Stimulated activated CD4-positive, alpha-beta T cell treated with anti-CD3 and anti-CD28 coated beads, Interleukin-4, amount 100 ng/mL, for 48 hours (primary cell): ENCODE results near the gene CDCP1.

Source experiments
- DNase-seq, 2 donors: peaks; one replicate each; pipeline ENCODE4 v3.0.0-alpha.2; 2020; ENCODE audit warnings: low read depth in 2 of 2

Gene CDCP1

DNA sequence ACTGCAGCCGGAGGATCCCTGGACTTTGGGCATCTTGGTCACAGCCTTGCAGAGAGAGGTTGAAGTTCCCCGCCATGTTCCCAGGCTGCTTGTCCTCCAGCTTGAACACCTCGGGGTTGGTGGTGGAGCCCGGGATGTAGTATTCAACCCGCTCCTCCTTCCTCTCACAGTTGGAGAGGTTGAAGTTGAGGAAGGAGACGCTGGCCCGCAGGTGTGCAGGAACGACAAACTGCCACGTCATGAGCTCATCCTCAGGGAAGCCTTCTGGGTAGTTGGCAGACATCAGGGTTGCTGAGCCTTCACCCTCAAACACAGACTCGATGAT is 35.7 kb downstream of the CDCP1 start:
- DNase-seq = no peak

DNA sequence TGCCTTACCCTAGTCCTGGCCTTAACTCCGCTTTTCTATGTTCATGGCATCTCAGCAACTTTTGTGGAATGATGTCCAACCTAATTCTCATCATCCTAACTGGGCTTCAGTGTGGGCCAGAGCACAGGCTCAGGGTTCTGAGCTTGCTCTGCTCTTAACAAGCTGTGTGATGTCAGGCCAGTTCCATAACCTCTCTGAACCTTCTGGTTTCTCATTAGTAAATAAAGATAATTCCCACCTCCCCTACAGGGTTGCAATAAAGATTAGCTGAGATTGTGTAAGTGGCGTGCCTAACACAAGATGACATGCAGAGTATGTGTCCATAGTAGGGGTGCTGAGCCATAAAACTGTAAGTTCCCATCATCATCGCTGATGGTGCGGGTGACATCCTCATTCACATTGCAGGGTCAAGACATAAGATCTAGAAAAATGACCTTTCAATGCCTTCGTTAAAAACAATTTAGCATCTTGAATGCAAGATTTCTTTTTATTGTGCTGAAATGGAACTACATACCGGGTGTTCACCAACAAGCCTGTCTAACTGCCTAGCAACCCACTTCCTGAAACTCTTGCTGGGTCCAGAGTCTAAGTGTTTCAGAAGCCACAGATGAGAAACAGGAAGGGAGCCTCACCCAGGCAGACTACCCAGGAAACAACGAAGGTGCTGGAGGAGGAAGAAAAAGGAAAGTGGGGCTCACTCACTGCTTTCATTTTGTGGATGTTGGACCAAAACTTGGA is 36.2 kb downstream of the CDCP1 start:
- DNase-seq = no peak

DNA sequence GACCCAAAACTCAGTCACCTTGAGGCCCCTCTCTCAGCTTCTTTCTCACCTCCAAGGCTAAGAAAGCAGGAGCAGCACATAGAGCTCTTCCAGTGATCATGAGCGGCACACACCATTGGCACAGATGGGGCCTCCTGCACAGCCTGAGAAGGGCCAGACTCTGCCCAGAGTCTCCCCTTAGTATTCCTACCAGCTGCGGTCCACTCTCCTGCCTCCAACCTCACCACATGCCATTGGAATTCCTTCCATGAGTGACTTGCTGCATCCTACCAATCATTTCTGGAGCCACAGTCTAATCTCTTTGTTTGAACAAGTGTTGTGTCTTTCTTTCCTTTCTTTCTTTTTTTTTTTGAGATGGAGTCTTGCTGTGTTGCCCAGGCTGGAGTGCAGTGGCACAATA is 39.3 kb downstream of the CDCP1 start:
- no peak for DNase-seq

DNA sequence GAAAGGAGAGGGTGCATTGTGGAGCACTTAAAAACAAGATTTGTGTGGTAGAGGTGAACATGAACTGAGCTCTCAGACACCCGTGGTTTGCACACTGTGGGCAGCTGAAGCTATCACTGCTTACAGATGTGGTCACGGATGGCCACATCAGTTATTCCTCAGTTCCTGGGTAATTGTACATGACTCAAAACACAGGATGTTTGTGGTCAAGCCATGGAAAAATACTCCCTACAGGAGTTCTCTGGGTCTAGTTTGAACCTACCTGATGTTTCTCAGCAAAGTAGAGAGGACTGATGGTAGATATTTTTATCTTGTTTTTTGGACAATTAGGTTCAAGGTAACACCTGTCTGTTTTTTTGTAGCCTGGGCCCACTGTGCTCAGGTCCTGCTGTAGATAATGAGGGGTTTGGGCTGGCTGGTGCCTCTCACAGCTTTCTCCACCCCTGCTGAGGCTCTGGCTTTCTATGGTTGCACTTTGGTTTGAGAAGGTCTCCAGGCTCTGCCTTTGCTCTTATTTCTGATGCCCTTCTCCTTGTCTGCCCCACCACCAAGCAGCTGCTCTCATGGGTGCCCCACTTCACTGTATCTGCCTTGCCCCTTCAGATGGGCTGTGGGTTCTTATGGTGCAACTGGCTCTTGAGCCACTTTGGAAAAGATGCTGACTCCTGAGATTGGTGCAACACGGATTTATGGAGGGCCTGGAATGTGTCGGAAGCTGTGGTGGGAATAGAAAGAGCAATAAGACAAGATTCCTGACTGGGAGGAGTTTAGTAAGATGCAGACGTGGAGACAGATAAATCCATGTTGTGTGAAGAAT is 40.1 kb downstream of the CDCP1 start:
- peak; percentile 51 to 74 for DNase-seq

- no peak for DNase-seq
Measured at GRCh38 chr3:45104715-45105711, 41.2 kb downstream of the CDCP1 start.

DNA sequence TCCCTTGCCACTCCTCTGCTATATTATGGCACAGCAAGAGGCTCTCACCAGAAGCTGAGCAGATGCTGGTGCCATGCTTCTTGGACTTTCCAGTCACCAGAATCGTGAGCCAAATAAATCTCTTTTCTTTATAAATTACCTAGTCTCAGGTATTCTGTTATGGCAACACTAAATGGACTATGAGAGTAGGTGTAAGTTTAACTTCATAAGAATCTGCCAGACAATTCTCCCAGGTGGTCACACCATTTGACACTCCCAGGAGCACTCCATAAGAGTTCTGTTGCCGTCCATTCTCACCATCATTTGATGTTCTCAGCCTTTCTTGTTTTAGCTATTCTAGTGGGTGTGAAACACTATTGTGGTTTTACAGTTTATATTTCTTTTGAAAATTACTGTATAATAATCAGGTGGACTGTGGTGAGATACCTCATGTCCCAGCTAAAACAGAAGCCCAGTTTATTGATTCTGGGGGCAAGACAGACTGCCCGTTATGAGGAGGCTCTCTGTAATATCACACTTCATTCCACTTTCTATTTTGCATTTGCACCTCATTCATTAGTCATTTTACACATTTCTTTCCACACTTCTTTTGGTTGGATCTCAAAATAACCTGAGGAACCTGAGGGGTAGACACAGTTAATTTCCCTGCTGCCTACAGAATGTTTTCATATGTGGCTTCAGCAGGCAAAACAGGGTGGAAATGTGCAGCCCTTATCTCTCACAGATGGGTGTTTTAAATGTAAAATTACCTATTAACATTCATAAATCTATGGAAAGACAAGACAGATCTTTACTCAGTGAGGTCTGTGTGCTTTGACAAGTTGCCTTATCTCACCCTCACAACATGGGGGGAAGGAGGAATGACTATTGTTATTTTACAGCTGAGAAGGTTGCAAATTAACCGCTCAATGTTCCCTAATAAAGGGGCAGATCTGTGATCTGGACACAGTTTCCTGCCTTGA is 42.1 kb downstream of the CDCP1 start:
- no peak for DNase-seq

DNA sequence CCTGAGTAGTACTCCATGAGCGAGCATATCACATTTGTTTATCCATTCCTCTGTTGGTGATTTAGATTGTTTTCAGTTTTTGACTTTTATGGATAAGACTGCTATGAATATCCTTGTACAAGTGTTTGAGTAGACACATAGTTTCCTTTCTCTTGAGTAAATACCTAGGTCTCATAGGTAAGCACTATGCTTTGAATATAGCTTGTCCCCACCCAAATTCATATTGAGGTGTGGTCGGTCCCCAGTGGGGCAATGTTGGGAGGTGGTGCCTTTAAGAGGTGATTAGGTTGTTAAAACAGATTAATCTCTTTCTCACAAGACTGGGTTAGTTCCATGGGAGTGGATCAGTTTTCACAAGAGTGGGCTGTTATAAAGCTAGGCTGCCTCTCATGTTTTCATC is 42.8 kb downstream of the CDCP1 start:
- no peak for DNase-seq

GRCh38 chr3:45100981-45101407 is 45.2 kb downstream of the CDCP1 start:
- no peak for DNase-seq

- DNase-seq = no peak
Measured at GRCh38 chr3:45098310-45098709, 47.9 kb downstream of the CDCP1 start.

- DNase-seq = no peak
Measured at GRCh38 chr3:45097296-45097883, 48.8 kb downstream of the CDCP1 start.

GRCh38 chr3:45095916-45096526 is 50.2 kb downstream of the CDCP1 start:
- DNase-seq = no peak

DNA sequence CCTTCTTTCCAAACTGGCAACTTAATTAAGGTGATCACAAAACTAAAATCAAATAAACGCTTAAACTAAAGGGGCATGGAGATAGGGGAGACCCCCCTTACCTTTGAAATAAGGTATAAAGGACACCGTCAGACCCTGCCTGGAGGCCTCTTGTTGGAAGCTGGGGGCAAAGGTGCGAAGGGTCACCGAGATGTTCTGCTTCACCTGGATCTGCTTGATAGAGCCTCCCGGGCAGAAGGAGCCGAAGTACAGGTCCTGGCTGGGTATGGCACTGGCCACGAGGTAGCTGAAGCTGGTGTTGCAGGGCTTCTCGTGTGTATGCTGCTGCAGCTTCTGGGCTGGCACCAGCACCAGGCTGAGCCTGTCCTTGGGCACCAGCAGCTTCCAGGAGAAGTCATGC is 53.0 kb downstream of the CDCP1 start:
- DNase-seq = no peak

DNA sequence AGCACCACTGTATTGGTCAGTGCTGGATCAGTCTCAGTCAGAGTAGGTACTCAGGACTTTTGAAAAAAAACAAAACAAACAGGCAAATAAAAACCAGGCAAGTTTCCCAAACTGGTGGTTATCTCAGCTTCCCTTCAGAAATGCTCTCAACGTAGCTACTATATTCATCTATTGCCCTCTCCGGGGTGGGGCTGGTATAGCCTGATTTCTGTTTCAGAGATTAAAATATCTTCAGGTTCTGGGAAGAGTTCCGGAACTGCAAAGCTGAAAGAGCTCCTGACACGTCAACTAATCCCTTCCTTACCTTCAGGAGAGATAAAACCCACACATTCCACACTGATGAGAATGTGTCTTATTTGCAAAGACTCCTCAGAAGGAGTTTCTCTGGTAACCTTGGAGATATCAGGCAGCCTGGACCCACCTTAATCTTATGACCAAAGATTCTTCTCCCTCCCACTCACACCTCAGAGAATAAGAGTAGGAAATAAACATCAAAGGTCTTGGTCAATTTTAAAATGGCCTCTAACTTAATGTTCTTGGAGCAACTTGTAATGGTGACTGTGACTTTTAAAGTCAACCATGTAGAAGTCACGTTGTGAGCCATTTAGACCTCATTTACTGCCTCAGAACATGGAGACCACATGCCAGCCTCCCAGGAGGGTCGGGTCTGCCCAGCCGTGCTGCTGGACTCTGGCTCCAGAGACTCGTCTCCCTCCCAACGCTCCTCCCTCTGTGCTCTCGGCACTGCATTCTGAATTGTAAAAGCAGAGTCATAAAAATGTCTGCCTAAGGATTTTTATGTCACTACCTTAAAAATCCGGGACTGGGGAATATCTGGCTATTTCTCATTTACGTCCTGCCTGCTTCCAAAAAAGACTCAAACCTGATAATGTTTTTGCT is 53.8 kb downstream of the CDCP1 start:
- DNase-seq = no peak

GRCh38 chr3:45090855-45091254 is 55.3 kb downstream of the CDCP1 start:
- DNase-seq = no peak

- no peak for DNase-seq
Measured at GRCh38 chr3:45088543-45089358, 57.4 kb downstream of the CDCP1 start.

DNA sequence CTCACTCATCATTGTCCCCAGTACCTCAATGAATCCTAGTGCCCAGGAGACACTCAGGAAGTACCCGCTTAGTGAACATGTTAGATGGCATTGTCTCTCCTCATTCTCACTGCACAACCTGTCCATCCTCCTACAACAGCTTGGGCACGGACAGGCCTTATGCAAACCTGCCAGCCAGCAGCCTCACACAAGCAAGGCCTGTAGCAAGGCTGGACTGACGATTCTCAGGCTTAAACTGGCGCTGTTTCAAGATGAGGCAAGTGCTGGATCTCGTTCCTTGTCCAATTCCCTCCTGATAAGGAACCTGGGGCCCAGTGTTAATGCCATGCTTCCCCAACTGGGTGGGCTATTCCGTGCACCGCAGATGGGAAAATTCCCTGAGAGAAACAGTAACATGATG is 59.0 kb downstream of the CDCP1 start:
- DNase-seq = no peak

- DNase-seq = no peak
Measured at GRCh38 chr3:45084820-45085816, 61.1 kb downstream of the CDCP1 start.
